ENCODE measurements around the gene CYLD.

The CYLD gene

GRCh38 chr16:50844840-50845239 lies 103.0 kb downstream of the CYLD start:
- no peak for TF ChIP-seq CTCF (IDR thresholded peaks at IDR 0.05; ENCODE audit: low read depth, low read length)
- DNase-seq (ENCODE audit: extremely low read depth, low read depth): no peak

GRCh38 chr16:50845296-50845695 lies 103.4 kb downstream of the CYLD start:
- TF ChIP-seq CTCF (IDR thresholded peaks at IDR 0.05; ENCODE audit: low read depth, low read length): no peak

GRCh38 chr16:50846511-50846910 lies 104.6 kb downstream of the CYLD start:
- no peak for TF ChIP-seq CTCF (IDR thresholded peaks at IDR 0.05; ENCODE audit: low read depth, low read length)
- no peak for DNase-seq (ENCODE audit: extremely low read depth, low read depth)

More at GRCh38 chr16:50845296-50845695, 103.4 kb downstream of the CYLD start:
- no peak for DNase-seq (ENCODE audit: extremely low read depth, low read depth)

GRCh38 chr16:50847166-50847565 lies 105.3 kb downstream of the CYLD start:
- DNase-seq (ENCODE audit: extremely low read depth, low read depth): no peak
- no peak for TF ChIP-seq CTCF (IDR thresholded peaks at IDR 0.05; ENCODE audit: low read depth, low read length)

GRCh38 chr16:50848755-50849514 lies 107.0 kb downstream of the CYLD start:
- no peak for TF ChIP-seq CTCF (IDR thresholded peaks at IDR 0.05; ENCODE audit: low read depth, low read length)
- no peak for DNase-seq (ENCODE audit: extremely low read depth, low read depth)
